GM21390 (cell line): ENCODE data around the gene TRMT13.
"Not testable (repeated sequence)": the region's sequence is repeated elsewhere in the genome, so short reads cannot be mapped to it uniquely, and the experiment has no call there.

Source experiments
- ATAC-seq: cut with Tn5 transposase; IDR thresholded peaks from one replicate; pipeline ENCODE4 v1.9.1; 2021; ENCODE audit not compliant: unreplicated experiment

TRMT13 gene

GRCh38 chr1:100162881-100163280 lies 29.9 kb downstream of the TRMT13 start:
- no peak for ATAC-seq

- ATAC-seq: no peak
Measured at GRCh38 chr1:100164216-100164615, 31.3 kb downstream of the TRMT13 start.

- no peak for ATAC-seq
Measured at GRCh38 chr1:100164702-100165101, 31.7 kb downstream of the TRMT13 start.

- ATAC-seq: no peak
Measured at GRCh38 chr1:100168051-100168450, 35.1 kb downstream of the TRMT13 start.

DNA sequence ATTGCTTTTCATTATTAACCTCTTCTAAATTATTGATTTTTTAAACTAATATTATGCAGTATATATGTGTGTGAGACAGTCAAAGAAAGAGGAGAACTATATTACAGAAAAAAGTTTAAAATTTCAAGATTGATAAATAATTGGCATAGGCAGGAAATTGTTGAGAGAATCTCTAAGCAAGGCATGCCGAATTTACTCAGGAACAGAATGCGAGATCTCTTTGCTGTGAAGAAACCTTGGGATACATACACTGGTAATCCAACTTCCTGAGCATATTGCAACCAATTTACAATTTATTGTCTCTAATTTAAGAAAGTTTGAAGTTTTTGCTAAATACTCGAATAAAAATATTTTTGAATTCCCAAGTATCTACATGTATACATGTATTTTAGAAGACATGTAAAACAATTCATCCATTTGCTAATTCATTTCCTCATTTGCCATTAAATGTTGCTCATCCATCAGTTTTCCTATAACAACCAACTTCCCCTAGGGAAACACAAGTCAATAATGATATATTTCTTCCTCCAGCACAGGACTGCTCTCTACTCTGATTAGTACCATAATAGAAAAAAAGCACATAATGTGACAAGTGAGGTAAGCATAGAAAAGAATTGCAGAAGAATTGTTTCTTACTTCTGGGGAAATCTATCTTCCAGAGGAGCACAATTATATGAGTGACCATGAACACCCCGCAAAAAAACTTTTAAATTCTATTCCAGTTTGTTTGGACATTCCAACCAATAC lies 44.5 kb downstream of the TRMT13 start:
- no peak for ATAC-seq

DNA sequence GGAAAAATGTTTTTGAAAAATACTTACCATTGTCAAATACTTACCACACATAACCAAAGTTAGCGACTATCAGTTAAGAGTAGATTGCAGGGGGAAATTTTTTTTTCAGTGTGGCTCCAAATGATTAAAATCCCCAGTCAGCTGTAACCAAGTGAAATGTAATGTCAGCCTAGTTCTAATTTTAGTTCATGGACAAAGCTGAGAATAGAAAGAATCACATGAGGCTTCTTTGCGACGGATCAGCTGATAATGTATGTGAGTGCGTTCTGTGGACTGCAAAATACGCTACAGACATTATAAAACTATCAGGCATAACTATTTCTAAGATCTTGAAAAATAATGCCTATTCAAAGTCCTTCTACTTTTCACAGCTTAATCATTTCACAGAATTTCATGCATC lies 45.1 kb downstream of the TRMT13 start, which contains the start of gene LRRC39:
Gene LRRC39, minus strand, starts transcription at position 166 of the 400 bp plus-strand sequence. CDS start 9,740 bp downstream, outside the sequence.
- ATAC-seq: no peak

- no peak for ATAC-seq
Measured at GRCh38 chr1:100183370-100183769, 50.4 kb downstream of the TRMT13 start.

DNA sequence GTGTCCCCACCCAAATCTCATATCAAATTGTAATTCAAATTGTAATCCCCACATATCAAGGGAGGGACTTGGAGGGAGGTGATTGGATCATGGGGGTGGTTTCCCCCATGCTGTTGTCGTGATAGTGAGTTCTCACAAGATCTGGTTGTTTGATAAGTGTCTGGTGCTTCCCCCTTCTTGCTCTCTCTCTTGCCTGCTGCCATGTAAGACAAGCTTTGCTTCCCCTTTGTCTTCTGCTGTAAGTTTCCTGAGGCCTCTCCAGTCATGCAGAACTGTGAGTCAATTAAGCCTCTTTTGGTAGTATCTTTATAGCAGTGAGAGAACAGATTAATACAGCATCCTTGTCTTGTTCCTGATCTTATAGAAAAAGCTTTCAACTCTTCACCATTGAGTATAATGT lies 51.6 kb downstream of the TRMT13 start:
- peak; percentile 84 for ATAC-seq

DNA sequence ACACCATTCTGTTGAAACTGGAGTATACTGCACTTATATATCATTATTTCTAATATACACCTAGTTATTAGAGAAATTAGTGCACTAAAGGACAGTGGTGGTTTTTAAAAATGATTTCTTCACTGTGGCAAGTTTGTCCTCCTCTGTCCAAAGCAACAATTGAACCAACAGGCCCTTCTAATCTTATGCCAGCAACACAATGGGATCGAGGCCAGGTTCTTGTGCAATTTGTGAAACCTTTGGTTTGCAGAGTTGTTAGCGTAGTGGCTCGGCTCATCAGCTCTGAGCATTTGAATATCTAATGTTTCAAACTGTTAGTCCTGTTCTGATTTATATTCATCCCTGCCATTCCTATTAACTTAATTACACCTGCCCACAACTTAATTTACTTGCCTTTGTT lies 54.9 kb downstream of the TRMT13 start:
- ATAC-seq: no peak

DNA sequence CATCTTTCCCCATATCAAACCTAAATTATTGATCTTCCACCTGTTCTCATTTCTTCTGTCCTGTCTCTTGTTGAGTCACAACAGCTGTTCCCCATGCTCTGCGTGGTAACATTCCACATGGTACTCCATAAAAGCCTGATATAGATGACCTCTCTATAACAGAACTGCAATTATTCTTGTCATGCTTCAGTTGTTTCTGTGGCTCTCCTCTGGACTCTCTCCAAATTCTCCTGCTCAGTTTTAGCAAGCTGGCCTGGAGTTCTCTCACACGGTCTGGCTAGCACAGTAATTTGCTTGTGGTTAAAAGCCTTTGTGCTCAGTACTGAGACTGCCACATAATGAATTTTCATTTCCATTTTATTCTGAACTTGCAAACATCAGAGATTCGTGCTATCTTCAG lies 55.7 kb downstream of the TRMT13 start:
- peak; percentile 65 for ATAC-seq

DNA sequence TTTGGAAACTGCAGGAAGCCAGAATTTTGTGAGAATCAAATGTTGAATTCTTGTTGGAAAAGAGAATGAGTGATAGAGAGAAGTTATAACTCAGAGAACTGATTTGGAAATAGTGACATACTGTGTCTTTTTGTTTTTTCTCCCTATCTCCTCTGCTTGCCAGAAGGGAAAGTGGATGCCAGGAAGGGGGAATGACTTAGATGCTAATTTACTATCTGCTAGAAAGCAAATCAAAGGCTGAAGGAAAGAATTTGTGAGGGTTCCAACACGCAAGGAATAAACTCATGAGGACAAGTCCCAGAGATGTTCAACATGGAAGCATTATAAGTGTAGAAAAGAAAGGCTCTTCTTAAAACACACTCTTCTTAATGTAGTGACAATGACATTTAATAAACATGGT lies 65.6 kb downstream of the TRMT13 start:
- no peak for ATAC-seq

DNA sequence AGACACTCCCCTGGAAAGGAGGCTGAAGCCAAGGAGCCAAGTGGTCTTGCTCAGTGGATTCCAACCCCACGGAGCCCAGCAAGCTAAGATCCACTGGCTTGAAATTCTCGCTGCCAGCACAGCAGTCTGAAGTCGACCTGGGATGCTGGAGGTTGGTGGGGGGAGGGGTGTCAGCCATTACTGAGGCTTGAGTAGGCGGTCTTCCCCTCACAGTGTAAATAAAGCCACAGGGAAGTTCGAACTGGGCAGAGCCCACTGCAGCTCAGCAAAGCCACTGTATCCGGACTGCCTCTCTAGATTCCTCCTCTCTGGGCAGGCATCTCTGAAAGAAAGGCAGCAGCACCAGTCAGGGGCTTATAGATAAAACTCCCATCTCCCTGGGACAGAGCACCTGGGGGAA lies 67.1 kb downstream of the TRMT13 start:
- not testable (repeated sequence) for ATAC-seq
